GM23338 (cell line): ENCODE data around the gene MRC2. TPM values are rescaled to one million over a fixed set of nuclear protein-coding genes. Genes with fewer than 3 reads are reported as not detected.

Experiments used
- ATAC-seq: fragments of 200-7000 bp; cut with Tn5 transposase; 3 replicates; pipeline ENCODE4 v1.9.1; 2020
- DNase-seq: peaks from one replicate; pipeline ENCODE4 v3.0.0-alpha.2; 2015; ENCODE audit warnings: low spot score
- H2AFZ ChIP-seq: fragments of 200-600 bp; sonication (generic); 2 replicates; pipeline ENCODE4 v1.8.0; 2016; ENCODE audit warnings: antibody characterized with exemption, mild to moderate bottlenecking, moderate library complexity
- H3F3A ChIP-seq: fragments of 200-600 bp; sonication (generic); replicated peaks from 2 replicates; pipeline ENCODE4 v1.8.0; 2017; ENCODE audit warnings: antibody characterized with exemption, mixed run types, low read depth
- H3K27ac ChIP-seq: fragments of 200-600 bp; sonication (generic); 2 replicates; pipeline ENCODE4 v1.6.1; 2016; ENCODE audit warnings: low read depth
- H3K27me3 ChIP-seq: fragments of 200-600 bp; sonication (generic); 2 replicates; pipeline ENCODE4 v1.8.0; 2016; ENCODE audit warnings: mild to moderate bottlenecking, mixed run types, moderate library complexity; ENCODE audit not compliant: insufficient read depth
- H3K36me3 ChIP-seq: fragments of 200-600 bp; sonication (generic); 2 replicates; pipeline ENCODE4 v1.8.0; 2016; ENCODE audit warnings: mild to moderate bottlenecking; ENCODE audit not compliant: insufficient read depth
- H3K4me1 ChIP-seq: fragments of 200-600 bp; sonication (generic); 2 replicates; pipeline ENCODE4 v1.8.0; 2016; ENCODE audit warnings: mild to moderate bottlenecking, moderate library complexity; ENCODE audit not compliant: insufficient read depth
- H3K4me2 ChIP-seq: fragments of 200-600 bp; sonication (generic); 2 replicates; pipeline ENCODE4 v1.7.1; 2017; ENCODE audit warnings: mixed run types
- H3K4me3 ChIP-seq: fragments of 200-600 bp; sonication (generic); 2 replicates; pipeline ENCODE4 v1.6.1; 2016; ENCODE audit warnings: mixed run types
- H3K79me2 ChIP-seq: fragments of 200-600 bp; sonication (generic); replicated peaks from 2 replicates; pipeline ENCODE4 v1.8.0; 2017; ENCODE audit warnings: mild to moderate bottlenecking; ENCODE audit not compliant: insufficient read depth
- H3K9me2 ChIP-seq: fragments of 200-600 bp; sonication (generic); 2 replicates; pipeline ENCODE4 v1.8.0; 2017; ENCODE audit not compliant: insufficient read depth
- H4K20me1 ChIP-seq: fragments of 200-600 bp; sonication (generic); replicated peaks from 2 replicates; pipeline ENCODE4 v1.8.0; 2017; ENCODE audit warnings: mild to moderate bottlenecking; ENCODE audit not compliant: insufficient read depth
- H3K27ac Mint-ChIP-seq: 2 replicates; pipeline ENCODE4 v1.8.0; 2020; ENCODE audit warnings: inconsistent platforms, mild to moderate bottlenecking, moderate library complexity, mixed read lengths
- H3K27me3 Mint-ChIP-seq: 3 replicates; pipeline ENCODE4 v1.8.0; 2022; ENCODE audit warnings: low read depth, mild to moderate bottlenecking, moderate library complexity, mixed read lengths, inconsistent platforms; ENCODE audit not compliant: insufficient read depth, poor library complexity
- H3K36me3 Mint-ChIP-seq: 3 replicates; pipeline ENCODE4 v1.8.0; 2021; ENCODE audit warnings: low read depth, mild to moderate bottlenecking, inconsistent platforms, moderate library complexity, mixed read lengths
- H3K4me1 Mint-ChIP-seq: 3 replicates; pipeline ENCODE4 v1.8.0; 2020; ENCODE audit warnings: mild to moderate bottlenecking, inconsistent platforms, mixed read lengths
- H3K4me3 Mint-ChIP-seq: 3 replicates; pipeline ENCODE4 v1.8.0; 2021; ENCODE audit warnings: moderate library complexity, mild to moderate bottlenecking, inconsistent platforms, mixed read lengths
- H3K9me3 Mint-ChIP-seq: 3 replicates; pipeline ENCODE4 v1.8.0; 2020; ENCODE audit warnings: moderate library complexity, mild to moderate bottlenecking, inconsistent platforms, mixed read lengths
- CREB1 ChIP-seq: fragments of 250-450 bp; sonication (Bioruptor Pico); IDR thresholded peaks from 2 replicates; pipeline ENCODE4 v1.5.0; 2020; ENCODE audit warnings: low read depth, mild to moderate bottlenecking, moderate library complexity
- CTCF ChIP-seq, 2 experiments: fragments of 200-600 bp in 1 of 2; sonication (generic) in 1 of 2; conservative IDR thresholded peaks; 2 replicates each; pipeline versions ENCODE4 v1.5.1 to v1.6.1; 2016 to 2017; ENCODE audit warnings: antibody characterized with exemption in 2 of 2, low read depth in 2 of 2, mild to moderate bottlenecking in 2 of 2, moderate library complexity in 1 of 2
- ETS1 ChIP-seq: IDR thresholded peaks from 2 replicates; pipeline ENCODE4 v1.6.1; 2016; ENCODE audit warnings: antibody characterized with exemption
- EZH2 ChIP-seq: fragments of 200-600 bp; sonication (generic); IDR thresholded peaks from one replicate; pipeline ENCODE4 v1.8.0; 2017; ENCODE audit warnings: antibody characterized with exemption, mild to moderate bottlenecking, low read depth; ENCODE audit not compliant: unreplicated experiment
- EZH2phosphoT487 ChIP-seq: fragments of 200-600 bp; sonication (generic); IDR thresholded peaks from one replicate; pipeline ENCODE4 v1.8.1; 2018; ENCODE audit warnings: antibody characterized with exemption; ENCODE audit not compliant: unreplicated experiment
- JUNB ChIP-seq: IDR thresholded peaks from one replicate; pipeline ENCODE4 v1.6.1; 2016; ENCODE audit warnings: antibody characterized with exemption; ENCODE audit not compliant: unreplicated experiment
- NANOG ChIP-seq: IDR thresholded peaks from 2 replicates; pipeline ENCODE4 v1.6.1; 2016; ENCODE audit warnings: antibody characterized with exemption, borderline replicate concordance
- POLR2AphosphoS5 ChIP-seq: IDR thresholded peaks from 2 replicates; pipeline ENCODE4 v1.6.1; 2016; ENCODE audit warnings: antibody characterized with exemption, low read depth
- REST ChIP-seq: IDR thresholded peaks from one replicate; pipeline ENCODE4 v1.6.1; 2018; ENCODE audit warnings: antibody characterized with exemption; ENCODE audit not compliant: unreplicated experiment
- STAT1 ChIP-seq: IDR thresholded peaks from one replicate; pipeline ENCODE4 v1.6.1; 2016; ENCODE audit warnings: antibody characterized with exemption; ENCODE audit not compliant: unreplicated experiment
- ZNF114 ChIP-seq: fragments of 250-450 bp; sonication (Bioruptor Pico); IDR thresholded peaks from 2 replicates; pipeline ENCODE4 v1.5.0; 2020; ENCODE audit warnings: mild to moderate bottlenecking, moderate library complexity
- ZNF331 ChIP-seq: fragments of 250-450 bp; sonication (Bioruptor Pico); IDR thresholded peaks from 2 replicates; pipeline ENCODE4 v1.5.0; 2020; ENCODE audit warnings: low read depth, mild to moderate bottlenecking, moderate library complexity
- ZNF462 ChIP-seq: fragments of 250-450 bp; sonication (Bioruptor Pico); IDR thresholded peaks from 2 replicates; pipeline ENCODE4 v1.5.0; 2020; ENCODE audit warnings: mild to moderate bottlenecking, moderate library complexity
- polyA plus RNA-seq: library from polyadenylated mRNA; unstranded; fragments of >200 nt; fragmentation: Nextera tagmentation; extraction: Ambion mirVana; gene quantifications from 2 replicates; pipeline ENCODE4 v1.2.1, GENCODE V29; 2016
- total RNA-seq: library from RNA; depleted of rRNA; stranded (reverse); fragments of >200 nt; shearing (Covaris generic); gene quantifications from 2 replicates; pipeline ENCODE4 v1.2.3, GENCODE V29; 2014

Gene MRC2
- total and polyA plus RNA-seq, 2 experiments from 2014 or later: 8.0 to 38.6 TPM

- no peaks in the 10 kb centered on the region for H3F3A ChIP-seq
- no peaks in the 10 kb centered on the region for H4K20me1 ChIP-seq
- no peak overlapping the region for H3K4me2 ChIP-seq
- no peak for TF ChIP-seq REST
- no peak for TF ChIP-seq EZH2
- no peak for TF ChIP-seq CREB1
- TF ChIP-seq ETS1: no peak
- TF ChIP-seq ZNF331 (CRISPR knock-in tag): no peak
- no peak for TF ChIP-seq ZNF462 (CRISPR knock-in tag)
- no peak for TF ChIP-seq CTCF (conservative IDR thresholded peaks at IDR 0.05; ENCODE audit: low read depth in 2 of 2)
- no peak for TF ChIP-seq JUNB
- TF ChIP-seq EZH2phosphoT487: no peak
- TF ChIP-seq ZNF114 (CRISPR knock-in tag): no peak
- TF ChIP-seq POLR2AphosphoS5: no peak
- TF ChIP-seq NANOG: no peak
- no peak for TF ChIP-seq STAT1
- no peaks in the 10 kb centered on the region for H3K36me3 ChIP-seq
- no peaks in the 10 kb centered on the region for H3K79me2 ChIP-seq
- Mint-ChIP-seq H3K4me3 (no peak overlapping the region), H3K9me3 (no peaks in the 10 kb centered on the region), H3K27ac (no peak overlapping the region), H3K27me3 (peaks cover 1% of the 10 kb centered on the region), H3K4me1 (0 out of 3 replicates have a peak, but pooled peaks cover 3% of the 10 kb centered on the region), H3K36me3 (no peaks in the 10 kb centered on the region; the same call in 2 of the 3 replicates)
- no peaks in the 10 kb centered on the region for H3K27me3 ChIP-seq
- H3K27ac ChIP-seq: no peak overlapping the region
- no peaks in the 10 kb centered on the region for H3K4me1 ChIP-seq
- no peak overlapping the region for H3K4me3 ChIP-seq
- DNase-seq: no peak
- no peak overlapping the region for H2AFZ ChIP-seq
- no peak for ATAC-seq
- H3K9me2 ChIP-seq: no peaks in the 10 kb centered on the region
Observed at GRCh38 chr17:62675701-62676100, 48.2 kb downstream of the MRC2 start.
